HepG2 (cell line): ENCODE measurements around the gene SLC22A31. TPM values are rescaled to one million over a fixed set of nuclear protein-coding genes. Genes with fewer than 3 reads are reported as not detected.

Experiments
- ARNTL ChIP-seq: sonication (generic); formaldehyde crosslinking; IDR thresholded peaks from 2 replicates; pipeline ENCODE4 v1.4.0; 2020; ENCODE audit warnings: mild to moderate bottlenecking, missing genetic modification reagents
- ASH2L ChIP-seq: fragments of 300-600, 200-600 bp; sonication (generic); IDR thresholded peaks from 2 replicates; pipeline ENCODE4 v1.7.0; 2017; ENCODE audit warnings: low read depth, mild to moderate bottlenecking, moderate library complexity, mixed read lengths, low read length; ENCODE audit not compliant: insufficient read length
- ATF7 ChIP-seq, 2 experiments: fragments of 450-650 bp in 1 of 2; sonication (generic) in 1 of 2; formaldehyde crosslinking in 1 of 2; IDR thresholded peaks; 2 replicates each; pipeline versions ENCODE4 v1.4.0 to v1.6.1; 2016 to 2020; ENCODE audit warnings: antibody characterized with exemption in 1 of 2, mild to moderate bottlenecking in 1 of 2, missing genetic modification reagents in 1 of 2
- FOXP1 ChIP-seq, 2 experiments: fragments of 450-650 bp in 1 of 2; IDR thresholded peaks; 2 replicates each; pipeline ENCODE4 v1.6.1; 2017 to 2018; ENCODE audit warnings: antibody characterized with exemption in 1 of 2
- GTF3A ChIP-seq: sonication (generic); formaldehyde crosslinking; conservative IDR thresholded peaks from 2 replicates; pipeline ENCODE4 v1.4.0; 2020; ENCODE audit warnings: mild to moderate bottlenecking, missing genetic modification reagents
- NONO ChIP-seq, 2 experiments: fragments of 450-650 bp in 1 of 2; sonication (generic) in 1 of 2; formaldehyde crosslinking in 1 of 2; IDR thresholded peaks in 1 of 2; conservative IDR thresholded peaks in 1 of 2; 2 replicates each; pipeline versions ENCODE4 v1.6.1 to v1.8.0; 2017 to 2022; ENCODE audit warnings: mild to moderate bottlenecking in 1 of 2, missing genetic modification reagents in 1 of 2, moderate library complexity in 1 of 2
- PCBP1 ChIP-seq: fragments of 200-400 bp; formaldehyde crosslinking; IDR thresholded peaks from 2 replicates; pipeline ENCODE4 v1.6.1; 2017; ENCODE audit warnings: mild to moderate bottlenecking, low read depth, low read length, borderline replicate concordance
- PHB2 ChIP-seq: fragments of 450-650 bp; IDR thresholded peaks from 2 replicates; pipeline ENCODE4 v1.6.1; 2018; ENCODE audit not compliant: partially characterized antibody
- TP53 ChIP-seq: sonication (generic); formaldehyde crosslinking; conservative IDR thresholded peaks from 2 replicates; pipeline ENCODE4 v1.4.0; 2020; ENCODE audit warnings: missing genetic modification reagents
- ZMAT3 ChIP-seq: sonication (generic); formaldehyde crosslinking; conservative IDR thresholded peaks from 2 replicates; pipeline ENCODE4 v1.7.0; 2021; ENCODE audit warnings: missing genetic modification reagents
- ZNF235 ChIP-seq: sonication (generic); formaldehyde crosslinking; IDR thresholded peaks from 2 replicates; pipeline ENCODE4 v1.8.1; 2023; ENCODE audit warnings: mild to moderate bottlenecking, missing genetic modification reagents, borderline replicate concordance
- ZNF282 ChIP-seq: fragments of 450-650 bp; IDR thresholded peaks from 2 replicates; pipeline ENCODE4 v1.6.1; 2018; ENCODE audit not compliant: partially characterized antibody
- polyA plus RNA-seq, 8 experiments: library from polyadenylated mRNA; depleted of rRNA in 3 of 8; stranded (reverse) in 7 of 8; unstranded in 1 of 8; fragments of >200 nt; fragmentation: Illumina TruSeq in 4 of 8; extraction: Trizol in 4 of 8; gene quantifications; 2 replicates each; pipeline versions ENCODE4 v1.2.1 to v1.2.3, GENCODE V29; 2011 to 2016; ENCODE audit warnings: low read depth in 4 of 8, missing spikeins in 1 of 8, mixed read lengths in 1 of 8; ENCODE audit not compliant: insufficient read depth in 1 of 8
- total RNA-seq, 5 experiments: library from RNA; depleted of rRNA; stranded (reverse); fragments of >200 nt; fragmentation: Illumina TruSeq; extraction: Trizol; gene quantifications; 2 replicates each; pipeline ENCODE4 v1.2.3, GENCODE V29; 2016; ENCODE audit warnings: low read depth in 1 of 5
- TF ChIP-seq, protein P1 (sequence below), 2 experiments: IDR thresholded peaks; 2 replicates each; pipeline ENCODE4 v1.6.1; 2011 to 2012; ENCODE audit warnings: low read length in 2 of 2, borderline replicate concordance in 1 of 2, low read depth in 1 of 2, mild to moderate bottlenecking in 1 of 2, moderate library complexity in 1 of 2
- TF ChIP-seq, protein P2 (sequence below): sonication (generic); formaldehyde crosslinking; IDR thresholded peaks from 2 replicates; pipeline ENCODE4 v1.8.0; 2022; ENCODE audit warnings: missing genetic modification reagents, mild to moderate bottlenecking, moderate library complexity, borderline replicate concordance
- TF ChIP-seq, protein P3 (sequence below): sonication (generic); formaldehyde crosslinking; IDR thresholded peaks from 2 replicates; pipeline ENCODE4 v1.4.0; 2020; ENCODE audit warnings: missing genetic modification reagents

SLC22A31 gene
- total and polyA plus RNA-seq, 2 of the 13 experiments (the other 11 are each of a cell fraction or from before 2014, with no cell fraction given): 67.3 to 83.3 TPM

DNA sequence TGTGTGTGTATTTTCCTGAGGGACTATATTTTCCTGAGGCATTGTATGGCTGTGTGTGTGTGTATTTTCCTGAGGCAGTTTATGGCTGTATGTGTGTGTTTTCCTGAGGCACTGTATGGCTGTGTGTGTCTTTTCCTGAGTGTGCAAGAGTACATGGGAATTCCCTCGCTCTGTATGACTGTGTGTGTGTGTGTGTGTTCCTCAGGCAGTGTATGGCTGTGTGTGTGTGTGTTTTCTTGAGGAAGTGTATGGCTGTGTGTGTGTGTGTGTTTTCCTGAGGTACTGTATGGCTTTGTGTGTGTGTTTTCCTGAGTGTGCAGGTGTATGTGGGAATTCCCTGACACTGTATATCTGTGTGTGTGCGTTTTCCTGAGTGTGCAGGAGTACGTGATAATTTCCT, 21.3 kb upstream of the SLC22A31 start (continued):
- TF ChIP-seq, protein P1, sequence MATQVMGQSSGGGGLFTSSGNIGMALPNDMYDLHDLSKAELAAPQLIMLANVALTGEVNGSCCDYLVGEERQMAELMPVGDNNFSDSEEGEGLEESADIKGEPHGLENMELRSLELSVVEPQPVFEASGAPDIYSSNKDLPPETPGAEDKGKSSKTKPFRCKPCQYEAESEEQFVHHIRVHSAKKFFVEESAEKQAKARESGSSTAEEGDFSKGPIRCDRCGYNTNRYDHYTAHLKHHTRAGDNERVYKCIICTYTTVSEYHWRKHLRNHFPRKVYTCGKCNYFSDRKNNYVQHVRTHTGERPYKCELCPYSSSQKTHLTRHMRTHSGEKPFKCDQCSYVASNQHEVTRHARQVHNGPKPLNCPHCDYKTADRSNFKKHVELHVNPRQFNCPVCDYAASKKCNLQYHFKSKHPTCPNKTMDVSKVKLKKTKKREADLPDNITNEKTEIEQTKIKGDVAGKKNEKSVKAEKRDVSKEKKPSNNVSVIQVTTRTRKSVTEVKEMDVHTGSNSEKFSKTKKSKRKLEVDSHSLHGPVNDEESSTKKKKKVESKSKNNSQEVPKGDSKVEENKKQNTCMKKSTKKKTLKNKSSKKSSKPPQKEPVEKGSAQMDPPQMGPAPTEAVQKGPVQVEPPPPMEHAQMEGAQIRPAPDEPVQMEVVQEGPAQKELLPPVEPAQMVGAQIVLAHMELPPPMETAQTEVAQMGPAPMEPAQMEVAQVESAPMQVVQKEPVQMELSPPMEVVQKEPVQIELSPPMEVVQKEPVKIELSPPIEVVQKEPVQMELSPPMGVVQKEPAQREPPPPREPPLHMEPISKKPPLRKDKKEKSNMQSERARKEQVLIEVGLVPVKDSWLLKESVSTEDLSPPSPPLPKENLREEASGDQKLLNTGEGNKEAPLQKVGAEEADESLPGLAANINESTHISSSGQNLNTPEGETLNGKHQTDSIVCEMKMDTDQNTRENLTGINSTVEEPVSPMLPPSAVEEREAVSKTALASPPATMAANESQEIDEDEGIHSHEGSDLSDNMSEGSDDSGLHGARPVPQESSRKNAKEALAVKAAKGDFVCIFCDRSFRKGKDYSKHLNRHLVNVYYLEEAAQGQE (IDR thresholded peaks at IDR 0.05; ENCODE audit: borderline replicate concordance in 1 of 2, low read depth in 1 of 2, low read length in 2 of 2): no peak
- TF ChIP-seq ATF7 (IDR thresholded peaks at IDR 0.05): peak; percentile 1; the same call in 1 of the 2 replicates
- TF ChIP-seq ATF7 (CRISPR knock-in tag; IDR thresholded peaks at IDR 0.05): no peak
- no peak for TF ChIP-seq PCBP1
- no peak for TF ChIP-seq GTF3A
- no peak for TF ChIP-seq NONO (IDR thresholded peaks at IDR 0.05)
- no peak for TF ChIP-seq NONO (CRISPR knock-in tag; conservative IDR thresholded peaks at IDR 0.05)
- peak; percentile 86 for TF ChIP-seq PHB2
- TF ChIP-seq, protein P2, sequence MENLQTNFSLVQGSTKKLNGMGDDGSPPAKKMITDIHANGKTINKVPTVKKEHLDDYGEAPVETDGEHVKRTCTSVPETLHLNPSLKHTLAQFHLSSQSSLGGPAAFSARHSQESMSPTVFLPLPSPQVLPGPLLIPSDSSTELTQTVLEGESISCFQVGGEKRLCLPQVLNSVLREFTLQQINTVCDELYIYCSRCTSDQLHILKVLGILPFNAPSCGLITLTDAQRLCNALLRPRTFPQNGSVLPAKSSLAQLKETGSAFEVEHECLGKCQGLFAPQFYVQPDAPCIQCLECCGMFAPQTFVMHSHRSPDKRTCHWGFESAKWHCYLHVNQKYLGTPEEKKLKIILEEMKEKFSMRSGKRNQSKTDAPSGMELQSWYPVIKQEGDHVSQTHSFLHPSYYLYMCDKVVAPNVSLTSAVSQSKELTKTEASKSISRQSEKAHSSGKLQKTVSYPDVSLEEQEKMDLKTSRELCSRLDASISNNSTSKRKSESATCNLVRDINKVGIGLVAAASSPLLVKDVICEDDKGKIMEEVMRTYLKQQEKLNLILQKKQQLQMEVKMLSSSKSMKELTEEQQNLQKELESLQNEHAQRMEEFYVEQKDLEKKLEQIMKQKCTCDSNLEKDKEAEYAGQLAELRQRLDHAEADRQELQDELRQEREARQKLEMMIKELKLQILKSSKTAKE (CRISPR knock-in tag): no peak
- TF ChIP-seq FOXP1 (IDR thresholded peaks at IDR 0.05): 0 out of 2 replicates have a peak, but pooled peaks have one; percentile 27
- TF ChIP-seq FOXP1 (CRISPR knock-in tag; IDR thresholded peaks at IDR 0.05): no peak
- no peak for TF ChIP-seq ASH2L
- TF ChIP-seq ZMAT3: no peak
- peak; percentile 52 for TF ChIP-seq ZNF282
- TF ChIP-seq, protein P3, sequence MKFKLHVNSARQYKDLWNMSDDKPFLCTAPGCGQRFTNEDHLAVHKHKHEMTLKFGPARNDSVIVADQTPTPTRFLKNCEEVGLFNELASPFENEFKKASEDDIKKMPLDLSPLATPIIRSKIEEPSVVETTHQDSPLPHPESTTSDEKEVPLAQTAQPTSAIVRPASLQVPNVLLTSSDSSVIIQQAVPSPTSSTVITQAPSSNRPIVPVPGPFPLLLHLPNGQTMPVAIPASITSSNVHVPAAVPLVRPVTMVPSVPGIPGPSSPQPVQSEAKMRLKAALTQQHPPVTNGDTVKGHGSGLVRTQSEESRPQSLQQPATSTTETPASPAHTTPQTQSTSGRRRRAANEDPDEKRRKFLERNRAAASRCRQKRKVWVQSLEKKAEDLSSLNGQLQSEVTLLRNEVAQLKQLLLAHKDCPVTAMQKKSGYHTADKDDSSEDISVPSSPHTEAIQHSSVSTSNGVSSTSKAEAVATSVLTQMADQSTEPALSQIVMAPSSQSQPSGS (CRISPR knock-in tag): no peak
- TF ChIP-seq ZNF235: no peak
- no peak for TF ChIP-seq TP53 (CRISPR knock-in tag)
- no peak for TF ChIP-seq ARNTL
- TF ChIP-seq, all 625 proteins: peak for 7
